ENCODE results near the gene THPO. TPM values are rescaled to one million over a fixed set of nuclear protein-coding genes. Genes with fewer than 3 reads are reported as not detected.

The THPO gene
- total and polyA plus RNA-seq, 4 donors: 3.9 to 14.4 (median 8.9) TPM

GRCh38 chr3:184361532-184361931 is 16.5 kb downstream of the THPO start, which contains the start of the genes CLCN2 and POLR2H:
Gene CLCN2 (minus strand): TSS chr3:184361605. CDS start chr3:184361479, 126 bp downstream.
Gene POLR2H (plus strand): TSS chr3:184361710. CDS start chr3:184363493, 1,783 bp downstream.
- TF ChIP-seq ATF3 (IDR thresholded peaks at IDR 0.05) (no peak), HNF4A (conservative IDR thresholded peaks at IDR 0.05) (no peak), GABPA (IDR thresholded peaks at IDR 0.05 in 1 of 2, conservative IDR thresholded peaks at IDR 0.05 in 1 of 2) (no peak), JUND (IDR thresholded peaks at IDR 0.05) (no peak), YY1 (IDR thresholded peaks at IDR 0.05) (no peak), NR2F2 (IDR thresholded peaks at IDR 0.05) (no peak), SP1 (IDR thresholded peaks at IDR 0.05) (no peak)
- under 1% methylated on average over 56 of the region's 56 CpGs for WGBS
- DNase-seq (ENCODE audit: low spot score): peak; percentile 70

GRCh38 chr3:184360929-184361531 is 17.0 kb downstream of the THPO start:
- 14% methylated on average over 24 of the region's 24 CpGs for WGBS

More at GRCh38 chr3:184361532-184361931, 16.5 kb downstream of the THPO start, which contains the start of the genes CLCN2 and POLR2H:
- peak within 1 kb of the TSS; percentile 74 to 92 for H3K9ac ChIP-seq (ENCODE audit: low read depth in 1 of 2, low read length in 2 of 2)
- H3K4me1 ChIP-seq (ENCODE audit: control insufficient read depth in 4 of 4, insufficient read depth in 4 of 4, low read length in 3 of 4): peaks cover 2 to 28% (median 11%) of the 10 kb centered on the region in 4 donors
- no peaks in the 10 kb centered on the region for H3K9me3 ChIP-seq (ENCODE audit: control insufficient read depth in 4 of 4, low read length in 3 of 4)
- peak within 1 kb of the TSS; percentile 92 to 98 for H3K27ac ChIP-seq (ENCODE audit: low read depth in 1 of 2, low read length in 2 of 2)
- peaks cover 0 to 6% (median under 1%) of the 10 kb centered on the region in 4 donors for H3K36me3 ChIP-seq (ENCODE audit: control insufficient read depth in 4 of 4, insufficient read depth in 3 of 4, low read depth in 1 of 4, low read length in 3 of 4)
- no peaks in the 10 kb centered on the region for H3K27me3 ChIP-seq (ENCODE audit: control insufficient read depth in 4 of 4, insufficient read depth in 4 of 4, low read length in 3 of 4)
- H3K4me3 ChIP-seq (ENCODE audit: low read depth in 1 of 3, low read length in 3 of 3): peak within 1 kb of the TSS; percentile 88 to 97 (median 96)

DNA sequence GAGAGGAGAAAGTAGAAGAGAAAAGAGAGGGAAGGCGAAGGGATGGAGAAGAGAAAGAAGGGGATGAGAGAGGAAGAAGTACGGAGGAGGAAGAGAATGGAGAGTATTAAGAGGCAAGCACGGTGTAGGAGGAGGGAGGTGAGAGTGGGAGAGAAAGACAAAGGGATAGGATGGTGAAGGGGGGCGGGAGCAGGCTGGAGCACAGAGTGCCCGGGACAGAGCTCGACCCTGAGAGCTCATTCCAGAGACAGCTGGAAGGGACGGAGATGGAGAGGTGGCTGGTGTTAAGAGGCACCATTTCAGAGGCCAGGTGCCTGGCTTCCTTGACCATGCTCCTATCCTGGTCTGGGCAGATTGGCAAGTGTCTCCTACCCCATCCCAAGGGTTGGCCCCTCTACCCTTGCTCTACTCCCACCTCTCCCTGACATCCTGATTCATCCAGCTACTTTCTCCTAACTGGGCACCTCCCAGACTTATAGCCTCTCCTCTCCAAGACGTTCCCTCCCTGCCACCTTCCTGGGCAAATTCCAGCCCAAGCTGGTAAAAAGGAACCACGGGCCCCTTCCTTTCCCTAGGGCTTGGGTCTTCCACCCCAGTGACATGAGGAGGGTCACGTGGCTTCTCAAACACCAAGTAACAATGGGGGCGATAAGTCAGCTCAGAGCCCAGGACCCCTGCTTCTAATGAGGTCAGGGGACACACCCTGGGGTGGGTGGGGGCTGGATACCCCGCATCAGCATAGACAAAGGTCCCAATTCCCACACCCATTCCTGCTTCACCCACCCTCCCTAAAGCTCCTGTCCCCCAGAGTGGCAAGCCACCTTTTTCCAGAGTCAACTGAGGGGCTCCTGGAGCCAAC is 17.7 kb downstream of the THPO start:
- Histone ChIP-seq H3K4me1 (ENCODE audit: control insufficient read depth in 4 of 4, insufficient read depth in 4 of 4, low read length in 3 of 4) (peaks cover 2 to 28% (median 11%) of the 10 kb centered on the region in 4 donors), H3K9ac (ENCODE audit: low read depth in 1 of 2, low read length in 2 of 2) (no peak overlapping the region), H3K36me3 (ENCODE audit: control insufficient read depth in 4 of 4, insufficient read depth in 3 of 4, low read depth in 1 of 4, low read length in 3 of 4) (peaks cover 0 to 5% (median under 1%) of the 10 kb centered on the region in 4 donors), H3K27me3 (ENCODE audit: control insufficient read depth in 4 of 4, insufficient read depth in 4 of 4, low read length in 3 of 4) (no peaks in the 10 kb centered on the region), H3K4me3 (ENCODE audit: low read depth in 1 of 3, low read length in 3 of 3) (no peak overlapping the region), H3K9me3 (ENCODE audit: control insufficient read depth in 4 of 4, low read length in 3 of 4) (no peaks in the 10 kb centered on the region), H3K27ac (ENCODE audit: low read depth in 1 of 2, low read length in 2 of 2) (no peak overlapping the region)
- no peak for DNase-seq (ENCODE audit: low spot score)
- 84% methylated on average over 12 of the region's 12 CpGs for WGBS
- TF ChIP-seq EGR1 (IDR thresholded peaks at IDR 0.05; ENCODE audit: low read depth in 2 of 2): no peak
- TF ChIP-seq, protein P1, sequence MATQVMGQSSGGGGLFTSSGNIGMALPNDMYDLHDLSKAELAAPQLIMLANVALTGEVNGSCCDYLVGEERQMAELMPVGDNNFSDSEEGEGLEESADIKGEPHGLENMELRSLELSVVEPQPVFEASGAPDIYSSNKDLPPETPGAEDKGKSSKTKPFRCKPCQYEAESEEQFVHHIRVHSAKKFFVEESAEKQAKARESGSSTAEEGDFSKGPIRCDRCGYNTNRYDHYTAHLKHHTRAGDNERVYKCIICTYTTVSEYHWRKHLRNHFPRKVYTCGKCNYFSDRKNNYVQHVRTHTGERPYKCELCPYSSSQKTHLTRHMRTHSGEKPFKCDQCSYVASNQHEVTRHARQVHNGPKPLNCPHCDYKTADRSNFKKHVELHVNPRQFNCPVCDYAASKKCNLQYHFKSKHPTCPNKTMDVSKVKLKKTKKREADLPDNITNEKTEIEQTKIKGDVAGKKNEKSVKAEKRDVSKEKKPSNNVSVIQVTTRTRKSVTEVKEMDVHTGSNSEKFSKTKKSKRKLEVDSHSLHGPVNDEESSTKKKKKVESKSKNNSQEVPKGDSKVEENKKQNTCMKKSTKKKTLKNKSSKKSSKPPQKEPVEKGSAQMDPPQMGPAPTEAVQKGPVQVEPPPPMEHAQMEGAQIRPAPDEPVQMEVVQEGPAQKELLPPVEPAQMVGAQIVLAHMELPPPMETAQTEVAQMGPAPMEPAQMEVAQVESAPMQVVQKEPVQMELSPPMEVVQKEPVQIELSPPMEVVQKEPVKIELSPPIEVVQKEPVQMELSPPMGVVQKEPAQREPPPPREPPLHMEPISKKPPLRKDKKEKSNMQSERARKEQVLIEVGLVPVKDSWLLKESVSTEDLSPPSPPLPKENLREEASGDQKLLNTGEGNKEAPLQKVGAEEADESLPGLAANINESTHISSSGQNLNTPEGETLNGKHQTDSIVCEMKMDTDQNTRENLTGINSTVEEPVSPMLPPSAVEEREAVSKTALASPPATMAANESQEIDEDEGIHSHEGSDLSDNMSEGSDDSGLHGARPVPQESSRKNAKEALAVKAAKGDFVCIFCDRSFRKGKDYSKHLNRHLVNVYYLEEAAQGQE (IDR thresholded peaks at IDR 0.05): no peak
- TF ChIP-seq HNF4G (IDR thresholded peaks at IDR 0.05): no peak
- TF ChIP-seq NR2F2 (IDR thresholded peaks at IDR 0.05): no peak
- TF ChIP-seq FOXA1 (IDR thresholded peaks at IDR 0.05): no peak
- TF ChIP-seq YY1 (IDR thresholded peaks at IDR 0.05): no peak
- TF ChIP-seq GABPA (IDR thresholded peaks at IDR 0.05 in 1 of 2, conservative IDR thresholded peaks at IDR 0.05 in 1 of 2): no peak
- TF ChIP-seq RXRA (IDR thresholded peaks at IDR 0.05): no peak
- no peak for TF ChIP-seq JUND (IDR thresholded peaks at IDR 0.05)
- no peak for TF ChIP-seq TAF1 (conservative IDR thresholded peaks at IDR 0.05)
- no peak for TF ChIP-seq HNF4A (conservative IDR thresholded peaks at IDR 0.05)
- TF ChIP-seq, protein P2, sequence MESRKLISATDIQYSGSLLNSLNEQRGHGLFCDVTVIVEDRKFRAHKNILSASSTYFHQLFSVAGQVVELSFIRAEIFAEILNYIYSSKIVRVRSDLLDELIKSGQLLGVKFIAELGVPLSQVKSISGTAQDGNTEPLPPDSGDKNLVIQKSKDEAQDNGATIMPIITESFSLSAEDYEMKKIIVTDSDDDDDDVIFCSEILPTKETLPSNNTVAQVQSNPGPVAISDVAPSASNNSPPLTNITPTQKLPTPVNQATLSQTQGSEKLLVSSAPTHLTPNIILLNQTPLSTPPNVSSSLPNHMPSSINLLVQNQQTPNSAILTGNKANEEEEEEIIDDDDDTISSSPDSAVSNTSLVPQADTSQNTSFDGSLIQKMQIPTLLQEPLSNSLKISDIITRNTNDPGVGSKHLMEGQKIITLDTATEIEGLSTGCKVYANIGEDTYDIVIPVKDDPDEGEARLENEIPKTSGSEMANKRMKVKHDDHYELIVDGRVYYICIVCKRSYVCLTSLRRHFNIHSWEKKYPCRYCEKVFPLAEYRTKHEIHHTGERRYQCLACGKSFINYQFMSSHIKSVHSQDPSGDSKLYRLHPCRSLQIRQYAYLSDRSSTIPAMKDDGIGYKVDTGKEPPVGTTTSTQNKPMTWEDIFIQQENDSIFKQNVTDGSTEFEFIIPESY (IDR thresholded peaks at IDR 0.05): no peak

More at GRCh38 chr3:184360929-184361531, 17.0 kb downstream of the THPO start:
- Histone ChIP-seq H3K27ac (ENCODE audit: low read depth in 1 of 2, low read length in 2 of 2) (peak overlapping the region in 1 of 2 donors; percentile 73), H3K4me1 (ENCODE audit: control insufficient read depth in 4 of 4, insufficient read depth in 4 of 4, low read length in 3 of 4) (peaks cover 2 to 28% (median 11%) of the 10 kb centered on the region in 4 donors), H3K27me3 (ENCODE audit: control insufficient read depth in 4 of 4, insufficient read depth in 4 of 4, low read length in 3 of 4) (no peaks in the 10 kb centered on the region), H3K4me3 (ENCODE audit: low read depth in 1 of 3, low read length in 3 of 3) (peak overlapping the region; percentile 60 to 97 (median 88)), H3K9ac (ENCODE audit: low read depth in 1 of 2, low read length in 2 of 2) (no peak overlapping the region), H3K36me3 (ENCODE audit: control insufficient read depth in 4 of 4, insufficient read depth in 3 of 4, low read depth in 1 of 4, low read length in 3 of 4) (peaks cover 0 to 6% (median under 1%) of the 10 kb centered on the region in 4 donors), H3K9me3 (ENCODE audit: control insufficient read depth in 4 of 4, low read length in 3 of 4) (no peaks in the 10 kb centered on the region)
- DNase-seq (ENCODE audit: low spot score): no peak
- TF ChIP-seq GABPA (IDR thresholded peaks at IDR 0.05 in 1 of 2, conservative IDR thresholded peaks at IDR 0.05 in 1 of 2) (no peak), RXRA (IDR thresholded peaks at IDR 0.05) (no peak), YY1 (IDR thresholded peaks at IDR 0.05) (no peak)
- TF ChIP-seq, protein P3, sequence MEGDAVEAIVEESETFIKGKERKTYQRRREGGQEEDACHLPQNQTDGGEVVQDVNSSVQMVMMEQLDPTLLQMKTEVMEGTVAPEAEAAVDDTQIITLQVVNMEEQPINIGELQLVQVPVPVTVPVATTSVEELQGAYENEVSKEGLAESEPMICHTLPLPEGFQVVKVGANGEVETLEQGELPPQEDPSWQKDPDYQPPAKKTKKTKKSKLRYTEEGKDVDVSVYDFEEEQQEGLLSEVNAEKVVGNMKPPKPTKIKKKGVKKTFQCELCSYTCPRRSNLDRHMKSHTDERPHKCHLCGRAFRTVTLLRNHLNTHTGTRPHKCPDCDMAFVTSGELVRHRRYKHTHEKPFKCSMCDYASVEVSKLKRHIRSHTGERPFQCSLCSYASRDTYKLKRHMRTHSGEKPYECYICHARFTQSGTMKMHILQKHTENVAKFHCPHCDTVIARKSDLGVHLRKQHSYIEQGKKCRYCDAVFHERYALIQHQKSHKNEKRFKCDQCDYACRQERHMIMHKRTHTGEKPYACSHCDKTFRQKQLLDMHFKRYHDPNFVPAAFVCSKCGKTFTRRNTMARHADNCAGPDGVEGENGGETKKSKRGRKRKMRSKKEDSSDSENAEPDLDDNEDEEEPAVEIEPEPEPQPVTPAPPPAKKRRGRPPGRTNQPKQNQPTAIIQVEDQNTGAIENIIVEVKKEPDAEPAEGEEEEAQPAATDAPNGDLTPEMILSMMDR (IDR thresholded peaks at IDR 0.05; ENCODE audit: low read depth, low read length, missing input control): peak; percentile 0

All from liver (tissue), 9 donors.